ENCODE results near the gene PPP6R3. TPM values are rescaled to one million over a fixed set of nuclear protein-coding genes. Genes with fewer than 3 reads are reported as not detected.

PPP6R3 gene
- total and polyA plus RNA-seq, 2 of the 13 experiments (the other 11 are each of a cell fraction or from before 2014, with no cell fraction given): 41.2 to 83.4 TPM

DNA sequence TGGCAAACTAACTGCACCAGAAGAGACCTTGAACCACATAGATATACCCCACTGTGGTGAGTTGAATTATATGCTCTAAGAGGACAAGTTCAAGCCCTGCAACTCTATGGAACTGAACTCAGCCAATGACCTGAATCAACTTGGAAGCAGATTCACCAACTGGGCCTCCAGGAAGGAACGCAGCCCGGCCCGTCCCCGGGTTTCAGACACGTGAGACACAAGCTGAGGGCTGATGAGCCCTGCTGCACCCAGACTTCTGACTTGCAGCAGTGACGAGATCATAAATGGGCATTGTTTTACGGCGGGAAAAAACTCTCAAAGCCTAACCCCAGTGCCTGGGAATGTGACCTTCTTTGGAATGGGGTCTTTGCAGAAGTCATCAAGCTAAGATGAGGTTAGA lies 195.3 kb downstream of the PPP6R3 start:
- no peaks in the 10 kb centered on the region for H3K36me3 ChIP-seq (replicated peaks in 1 of 2; ENCODE audit: control insufficient read depth in 1 of 2, insufficient read depth in 2 of 2, low read length in 2 of 2)
- ChIA-PET CTCF (ENCODE audit: low intra/inter-chr PET ratio, low total read pairs) (no interaction called here), POLR2A (no interaction called here)
- H3K4me3 ChIP-seq (replicated peaks in 1 of 3; ENCODE audit: insufficient read depth in 1 of 3, low read depth in 2 of 3, low read length in 3 of 3): no peak overlapping the region
- H3K27ac ChIP-seq (ENCODE audit: extremely low read length, insufficient read depth, low read length): no peak overlapping the region
- H2AFZ ChIP-seq (ENCODE audit: low read length): no peak overlapping the region
- BruUV-seq (replicated peaks): no TSS peak
- H3K9ac ChIP-seq (ENCODE audit: insufficient read depth, low read depth, low read length): no peak overlapping the region
- TF ChIP-seq ZNF121 (CRISPR knock-in tag; IDR thresholded peaks at IDR 0.05) (no peak), TBX3 (IDR thresholded peaks at IDR 0.05; ENCODE audit: borderline replicate concordance) (no peak), NFATC3 (CRISPR knock-in tag; IDR thresholded peaks at IDR 0.05) (no peak), TBL1XR1 (IDR thresholded peaks at IDR 0.05; ENCODE audit: borderline replicate concordance, low read length, partially characterized antibody) (no peak), NFYC (CRISPR knock-in tag; IDR thresholded peaks at IDR 0.05) (no peak), POLR2A (IDR thresholded peaks at IDR 0.05; ENCODE audit: insufficient read depth in 1 of 2, low read depth in 2 of 2, low read length in 2 of 2) (no peak), ZNF615 (CRISPR knock-in tag; IDR thresholded peaks at IDR 0.05; ENCODE audit: borderline replicate concordance) (no peak), TCF12 (IDR thresholded peaks at IDR 0.05) (no peak), TCF12 (CRISPR knock-in tag; IDR thresholded peaks at IDR 0.05) (no peak), ZNF616 (CRISPR knock-in tag; IDR thresholded peaks at IDR 0.05; ENCODE audit: low read depth) (no peak), NR1H2 (CRISPR knock-in tag; IDR thresholded peaks at IDR 0.05; ENCODE audit: borderline replicate concordance, low read depth) (no peak), FOXC1 (CRISPR knock-in tag; IDR thresholded peaks at IDR 0.05; ENCODE audit: borderline replicate concordance) (no peak), SKI (IDR thresholded peaks at IDR 0.05; ENCODE audit: partially characterized antibody) (no peak), MED1 (CRISPR knock-in tag; IDR thresholded peaks at IDR 0.05) (no peak), ZNF883 (CRISPR knock-in tag; IDR thresholded peaks at IDR 0.05; ENCODE audit: not compliant biosample characterization) (no peak)
- TF ChIP-seq, protein P1, sequence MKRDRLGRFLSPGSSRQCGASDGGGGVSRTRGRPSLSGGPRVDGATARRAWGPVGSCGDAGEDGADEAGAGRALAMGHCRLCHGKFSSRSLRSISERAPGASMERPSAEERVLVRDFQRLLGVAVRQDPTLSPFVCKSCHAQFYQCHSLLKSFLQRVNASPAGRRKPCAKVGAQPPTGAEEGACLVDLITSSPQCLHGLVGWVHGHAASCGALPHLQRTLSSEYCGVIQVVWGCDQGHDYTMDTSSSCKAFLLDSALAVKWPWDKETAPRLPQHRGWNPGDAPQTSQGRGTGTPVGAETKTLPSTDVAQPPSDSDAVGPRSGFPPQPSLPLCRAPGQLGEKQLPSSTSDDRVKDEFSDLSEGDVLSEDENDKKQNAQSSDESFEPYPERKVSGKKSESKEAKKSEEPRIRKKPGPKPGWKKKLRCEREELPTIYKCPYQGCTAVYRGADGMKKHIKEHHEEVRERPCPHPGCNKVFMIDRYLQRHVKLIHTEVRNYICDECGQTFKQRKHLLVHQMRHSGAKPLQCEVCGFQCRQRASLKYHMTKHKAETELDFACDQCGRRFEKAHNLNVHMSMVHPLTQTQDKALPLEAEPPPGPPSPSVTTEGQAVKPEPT (CRISPR knock-in tag; IDR thresholded peaks at IDR 0.05; ENCODE audit: low read depth): no peak
- intact Hi-C loops (cut with micrococcal nuclease; ENCODE audit: unreplicated experiment) (loop anchor here (10.0 kb wide), 1 partner anchor 149 kb away; no protein-coding TSS in a partner anchor), in situ Hi-C loops (cut with HindIII; ENCODE audit: extremely low pct_ligation_motif_present, low pct_unique_long_range_greater_than_20kb) (no loop called here)
- DNase-seq (ENCODE audit: low spot score): no peak
- H3K79me2 ChIP-seq (ENCODE audit: insufficient read depth, low read length): no peaks in the 10 kb centered on the region
- no peak for ATAC-seq
- FAIRE-seq: no peak
- H3K9me3 ChIP-seq (ENCODE audit: low read length): no peaks in the 10 kb centered on the region
- peaks cover 14 to 80% of the 10 kb centered on the region in 2 experiments for H3K27me3 ChIP-seq (ENCODE audit: control insufficient read depth in 1 of 2, insufficient read depth in 2 of 2, low read length in 2 of 2)
- H4K20me1 ChIP-seq (ENCODE audit: insufficient read depth, low read length): no peaks in the 10 kb centered on the region
- peaks cover 5% of the 10 kb centered on the region for H3K4me1 ChIP-seq (ENCODE audit: insufficient read depth, low read length)
- WGBS (ENCODE audit: low lambda C conversion rate): 21% methylated on average over 7 of the region's 8 CpGs
- H3K4me2 ChIP-seq (ENCODE audit: low read depth, low read length): no peak overlapping the region
